ENCODE results near the gene PCBD2.
"Not testable (repeated sequence)": the region's sequence is repeated elsewhere in the genome, so short reads cannot be mapped to it uniquely, and the experiment has no call there.

Gene PCBD2

DNA sequence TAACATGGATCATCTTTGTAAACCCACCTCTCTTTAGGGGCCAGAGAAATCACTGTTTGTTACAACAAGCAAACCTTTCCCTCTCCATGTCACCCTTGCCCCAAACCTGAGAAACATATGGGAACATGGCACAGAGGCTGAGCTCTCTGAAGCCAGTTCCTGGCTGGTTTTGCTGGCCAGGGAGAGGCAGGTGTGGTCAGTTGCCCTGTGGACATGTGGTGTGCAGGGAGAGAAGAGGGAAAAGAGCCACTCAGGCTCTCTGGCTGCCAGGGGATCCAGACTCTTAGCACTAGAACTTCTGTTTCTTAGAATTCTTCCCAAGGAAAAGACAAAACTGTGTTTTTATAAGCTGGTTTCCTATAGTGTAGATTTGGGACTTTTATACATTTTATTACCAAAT, 58.2 kb downstream of the PCBD2 start:
- Mint-ChIP-seq H3K27me3 (no peaks in the 10 kb centered on the region), H3K27ac (no peak overlapping the region), H3K36me3 (ENCODE audit: low read depth) (peaks cover 3% of the 10 kb centered on the region), H3K9me3 (no peaks in the 10 kb centered on the region), H3K4me1 (peaks cover 30% of the 10 kb centered on the region), H3K4me3 (no peak overlapping the region)
- ATAC-seq (no peak), DNase-seq (no peak)

DNA sequence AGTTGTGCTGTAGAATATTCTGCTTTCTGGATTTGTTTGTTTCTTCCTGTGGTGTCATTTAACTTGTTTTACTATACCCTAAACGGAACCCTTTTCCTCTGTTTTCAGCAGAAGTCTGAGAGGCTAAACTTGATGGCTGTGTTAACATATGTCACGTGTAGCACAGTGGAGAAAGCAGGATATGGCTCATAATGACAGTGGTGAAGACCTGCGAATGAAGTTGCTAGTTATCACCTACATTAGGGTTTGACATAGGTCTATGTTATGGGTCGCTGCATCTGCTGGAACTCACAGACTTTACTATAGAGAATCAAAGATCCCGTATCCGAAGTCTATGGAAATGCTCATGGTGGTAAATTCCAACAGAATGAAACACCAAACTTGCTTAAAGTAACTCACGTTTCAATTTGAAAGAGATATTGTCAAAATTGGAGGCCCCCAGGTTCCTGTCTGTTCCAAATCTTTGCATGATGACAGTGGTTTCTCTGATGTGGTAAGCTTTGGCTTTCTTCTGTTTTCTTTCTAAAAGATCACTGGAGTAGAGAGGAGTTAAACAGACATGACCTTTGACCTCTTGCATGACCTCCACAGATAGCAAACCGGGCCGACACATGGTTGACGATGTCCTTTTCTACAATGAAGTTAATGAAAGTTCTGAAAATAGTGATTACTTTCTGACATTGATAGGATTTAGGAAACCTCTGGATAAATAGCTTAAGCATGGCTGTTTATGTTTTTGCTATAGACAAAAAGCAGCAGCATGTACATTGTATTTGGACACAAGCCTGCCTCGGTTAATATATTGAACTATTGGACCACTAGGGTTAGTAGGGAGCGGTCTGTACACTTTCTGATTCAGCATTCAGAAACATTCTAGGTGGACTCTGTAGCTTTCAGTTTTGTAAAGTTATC, 59.7 kb downstream of the PCBD2 start:
- Mint-ChIP-seq H3K9me3 (no peaks in the 10 kb centered on the region), H3K27me3 (no peaks in the 10 kb centered on the region), H3K4me1 (peaks cover 28% of the 10 kb centered on the region), H3K36me3 (ENCODE audit: low read depth) (peaks cover 3% of the 10 kb centered on the region), H3K4me3 (no peak overlapping the region), H3K27ac (no peak overlapping the region)
- ATAC-seq (peak; percentile 80), DNase-seq (no peak)

DNA sequence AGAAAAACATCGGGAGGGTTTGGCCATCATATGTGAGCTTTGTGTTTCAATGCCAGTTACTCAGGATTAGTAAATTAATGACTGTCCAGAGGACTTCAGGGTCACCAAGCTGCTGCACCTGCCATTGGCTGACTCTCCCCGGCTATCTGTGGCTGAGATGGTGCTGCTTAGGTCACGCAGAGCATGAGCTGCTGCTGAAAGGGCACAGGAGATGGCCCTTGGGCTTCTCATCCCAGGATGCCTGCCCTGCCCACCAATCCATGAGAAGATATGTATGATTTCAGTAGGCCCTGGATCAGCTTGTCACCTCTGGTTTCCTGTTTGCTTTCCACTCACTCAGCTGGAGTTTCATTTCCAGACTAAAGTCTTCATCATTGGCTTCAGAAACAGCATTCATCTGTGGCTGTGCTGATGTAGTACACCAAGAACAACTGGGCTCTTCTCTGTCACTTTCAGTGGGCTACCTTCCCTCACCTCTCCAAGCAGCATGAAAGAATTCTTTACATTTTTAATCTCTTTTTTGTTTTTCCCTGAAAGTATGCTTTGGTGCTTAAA, 60.4 kb downstream of the PCBD2 start:
- Mint-ChIP-seq H3K4me3 (no peak overlapping the region), H3K27ac (peak overlapping the region; percentile 6), H3K4me1 (peaks cover 28% of the 10 kb centered on the region), H3K9me3 (no peaks in the 10 kb centered on the region), H3K36me3 (ENCODE audit: low read depth) (peaks cover 3% of the 10 kb centered on the region), H3K27me3 (no peaks in the 10 kb centered on the region)
- DNase-seq (no peak), ATAC-seq (no peak)

DNA sequence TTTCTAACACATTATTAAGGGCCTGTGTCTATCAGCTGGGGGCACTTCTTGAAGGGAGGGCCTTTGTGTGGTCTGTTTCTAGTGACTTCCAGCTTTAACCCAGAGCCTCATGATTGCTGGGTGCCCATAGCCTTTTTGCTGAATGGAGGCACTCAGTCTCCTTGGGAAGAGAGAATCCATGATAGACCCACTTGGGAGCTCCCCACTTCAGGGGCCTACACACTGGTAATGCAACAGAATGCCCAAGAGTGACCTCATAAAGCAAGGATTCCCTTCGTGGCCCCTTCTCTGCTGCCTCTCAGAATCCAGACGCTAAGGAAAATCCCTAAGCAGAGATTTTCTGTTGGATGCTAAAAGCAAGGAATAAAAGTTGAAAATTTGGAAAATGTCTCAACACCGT, 62.7 kb downstream of the PCBD2 start, which contains the start of gene CATSPER3:
TSS of gene CATSPER3 (plus strand) at position 301 of the 400 bp plus-strand sequence. CDS start at position 386, 85 bp downstream.
- Mint-ChIP-seq H3K27ac (no peak within 1 kb of the TSS), H3K36me3 (ENCODE audit: low read depth) (no peaks in the 10 kb centered on the region), H3K4me1 (peaks cover 28% of the 10 kb centered on the region), H3K4me3 (no peak within 1 kb of the TSS), H3K27me3 (no peaks in the 10 kb centered on the region), H3K9me3 (no peaks in the 10 kb centered on the region)
- no peak for ATAC-seq
- DNase-seq, result no peak

DNA sequence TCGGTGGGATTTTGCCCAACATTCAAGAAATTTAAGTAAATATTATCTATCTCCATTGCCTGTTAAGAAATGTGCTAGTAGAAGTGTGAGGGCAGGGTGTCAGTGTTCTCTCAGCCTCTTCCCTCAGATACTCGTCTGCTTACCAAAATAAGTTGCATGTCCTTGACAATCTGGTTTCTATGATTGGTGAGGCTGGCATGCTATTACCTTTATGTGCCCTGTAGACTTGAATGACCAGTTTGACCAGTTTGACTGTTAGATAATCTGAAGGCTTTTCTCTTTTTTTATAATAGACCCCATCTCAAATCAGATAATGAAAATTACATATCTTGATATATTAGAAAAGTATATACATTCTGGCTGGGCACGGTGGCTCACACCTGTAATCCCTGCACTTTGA, 63.1 kb downstream of the PCBD2 start:
- Mint-ChIP-seq H3K4me3 (no peak overlapping the region), H3K27ac (no peak overlapping the region), H3K9me3 (no peaks in the 10 kb centered on the region), H3K36me3 (ENCODE audit: low read depth) (no peaks in the 10 kb centered on the region), H3K27me3 (no peaks in the 10 kb centered on the region), H3K4me1 (peaks cover 28% of the 10 kb centered on the region)
- ATAC-seq (no peak), DNase-seq (no peak)

DNA sequence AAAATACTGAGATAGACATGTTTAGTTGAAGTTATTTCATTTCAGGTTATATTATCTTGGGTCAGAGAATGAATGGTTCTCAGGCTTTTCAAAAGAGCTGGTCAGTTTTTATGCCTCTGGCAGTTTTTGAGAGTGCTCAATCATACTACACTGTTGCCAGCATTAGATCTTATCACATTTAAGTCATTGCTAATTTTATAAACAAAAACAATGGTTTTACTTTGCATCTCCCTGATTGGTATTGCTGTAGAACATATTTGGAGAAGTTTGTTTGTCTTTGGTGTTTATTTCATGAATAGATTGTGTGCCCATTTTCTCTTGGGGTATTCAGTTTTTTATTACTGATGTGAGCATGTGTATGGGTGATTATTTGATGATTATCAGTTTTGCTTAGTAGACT, 64.2 kb downstream of the PCBD2 start:
- Mint-ChIP-seq H3K27me3 (no peaks in the 10 kb centered on the region), H3K4me3 (no peak overlapping the region), H3K27ac (no peak overlapping the region), H3K4me1 (peaks cover 20% of the 10 kb centered on the region), H3K36me3 (ENCODE audit: low read depth) (no peaks in the 10 kb centered on the region), H3K9me3 (no peaks in the 10 kb centered on the region)
- ATAC-seq (no peak), DNase-seq (no peak)

DNA sequence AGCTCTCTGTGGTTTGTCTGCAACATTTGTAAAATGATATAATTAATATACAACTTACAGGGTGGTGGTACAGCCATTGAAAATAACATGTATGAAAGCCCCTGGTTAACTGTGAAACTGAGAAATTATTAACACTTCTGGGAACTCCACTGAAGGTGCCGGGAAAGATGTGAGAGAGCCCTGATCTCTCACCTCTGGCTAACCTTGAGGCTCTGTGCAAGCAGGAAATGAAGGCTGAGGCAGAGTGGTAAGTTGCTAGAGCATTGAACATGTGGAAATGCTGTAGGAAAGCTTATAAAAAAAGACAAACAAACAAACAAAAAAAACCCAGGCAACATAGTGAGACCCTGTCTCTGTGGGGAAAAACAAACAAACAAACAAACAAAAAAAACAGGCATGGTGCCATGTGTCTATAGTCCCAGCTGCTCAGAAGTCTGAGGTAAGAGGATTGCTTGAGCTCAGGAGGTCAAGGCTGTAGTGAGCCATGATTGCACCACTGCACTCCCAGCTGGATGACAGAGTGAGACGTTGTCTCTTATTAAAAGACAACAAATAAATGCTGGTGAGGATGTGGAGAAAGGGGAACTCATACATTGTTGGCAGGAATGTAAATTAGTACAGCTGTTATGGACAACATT, 70.3 kb downstream of the PCBD2 start:
- no peak overlapping the region for H3K27ac Mint-ChIP-seq
- H3K27me3 Mint-ChIP-seq, result no peaks in the 10 kb centered on the region
- H3K4me3 Mint-ChIP-seq, result no peak overlapping the region
- ATAC-seq (no peak), DNase-seq (no peak)
- peaks cover 28% of the 10 kb centered on the region for H3K9me3 Mint-ChIP-seq
- no peaks in the 10 kb centered on the region for H3K4me1 Mint-ChIP-seq
- peaks cover 9% of the 10 kb centered on the region for H3K36me3 Mint-ChIP-seq (ENCODE audit: low read depth)

DNA sequence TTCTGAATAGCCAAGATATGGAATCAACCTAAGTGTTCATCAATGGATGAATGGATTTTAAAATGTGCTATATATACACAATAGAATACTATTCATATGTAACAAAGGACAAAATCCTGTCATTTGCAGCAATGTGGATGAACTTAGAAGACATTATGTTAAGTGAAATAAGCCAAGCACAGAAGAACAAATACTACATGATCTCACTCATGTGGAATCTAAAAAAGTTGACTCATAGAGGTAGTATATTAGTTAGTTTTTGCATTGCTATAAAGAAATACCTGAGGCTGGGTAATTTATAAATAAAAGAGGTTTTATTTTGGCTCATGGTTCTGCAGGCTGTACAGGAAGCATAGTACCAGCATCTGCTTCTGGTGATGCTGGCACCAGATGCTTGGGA, 70.9 kb downstream of the PCBD2 start:
- Mint-ChIP-seq H3K27me3 (no peaks in the 10 kb centered on the region), H3K4me1 (no peaks in the 10 kb centered on the region), H3K9me3 (peaks cover 31% of the 10 kb centered on the region), H3K36me3 (ENCODE audit: low read depth) (peaks cover 9% of the 10 kb centered on the region), H3K27ac (no peak overlapping the region), H3K4me3 (no peak overlapping the region)
- DNase-seq (no peak), ATAC-seq (no peak)

DNA sequence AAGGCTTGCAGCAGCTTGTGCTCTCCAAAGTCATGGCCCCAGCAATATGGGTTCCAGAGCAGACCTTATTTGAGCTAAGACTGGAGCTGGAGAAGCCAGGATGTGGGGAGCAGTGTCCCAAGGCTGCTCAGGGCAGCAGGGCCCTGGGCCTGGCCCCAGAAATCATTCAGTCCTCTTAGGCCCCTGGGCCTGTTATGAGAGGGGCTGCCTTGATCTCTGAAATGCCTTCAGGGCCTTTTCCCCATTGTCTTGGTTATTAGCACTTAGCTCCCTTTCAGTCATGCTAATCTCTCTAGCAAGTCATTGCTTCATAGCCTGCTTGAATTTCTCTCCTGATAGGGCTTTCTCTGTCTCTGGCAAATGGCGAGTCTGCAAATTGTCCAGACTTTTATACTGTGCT, 71.9 kb downstream of the PCBD2 start:
- Mint-ChIP-seq H3K9me3 (peaks cover 40% of the 10 kb centered on the region), H3K27me3 (no peaks in the 10 kb centered on the region), H3K4me1 (no peaks in the 10 kb centered on the region), H3K36me3 (ENCODE audit: low read depth) (peaks cover 14% of the 10 kb centered on the region), H3K4me3 (no peak overlapping the region), H3K27ac (no peak overlapping the region)
- DNase-seq, result no peak
- no peak for ATAC-seq

DNA sequence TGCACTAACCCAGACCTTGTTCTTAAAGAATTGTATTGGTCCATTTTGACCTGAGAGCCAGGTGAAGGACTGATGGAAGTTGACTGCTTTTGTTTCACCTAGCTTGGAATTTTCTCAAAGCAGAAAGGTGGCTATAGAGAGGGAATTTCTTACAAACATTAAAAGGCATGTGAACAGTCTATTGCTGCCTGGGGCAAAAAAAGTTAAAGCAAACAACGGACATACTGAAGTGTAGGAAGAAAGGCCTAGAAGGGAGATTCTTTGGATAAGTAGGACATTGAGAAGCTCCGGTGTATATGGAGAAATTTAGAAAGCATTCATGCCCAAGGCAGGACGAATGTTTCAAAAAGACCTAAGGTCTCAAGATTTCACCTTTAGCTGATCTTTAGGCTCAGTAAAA, 74.5 kb downstream of the PCBD2 start:
- Mint-ChIP-seq H3K27me3 (peaks cover 2% of the 10 kb centered on the region), H3K36me3 (ENCODE audit: low read depth) (peaks cover 22% of the 10 kb centered on the region), H3K27ac (no peak overlapping the region), H3K4me1 (no peaks in the 10 kb centered on the region), H3K9me3 (peaks cover 55% of the 10 kb centered on the region), H3K4me3 (no peak overlapping the region)
- ATAC-seq (no peak), DNase-seq (no peak)

DNA sequence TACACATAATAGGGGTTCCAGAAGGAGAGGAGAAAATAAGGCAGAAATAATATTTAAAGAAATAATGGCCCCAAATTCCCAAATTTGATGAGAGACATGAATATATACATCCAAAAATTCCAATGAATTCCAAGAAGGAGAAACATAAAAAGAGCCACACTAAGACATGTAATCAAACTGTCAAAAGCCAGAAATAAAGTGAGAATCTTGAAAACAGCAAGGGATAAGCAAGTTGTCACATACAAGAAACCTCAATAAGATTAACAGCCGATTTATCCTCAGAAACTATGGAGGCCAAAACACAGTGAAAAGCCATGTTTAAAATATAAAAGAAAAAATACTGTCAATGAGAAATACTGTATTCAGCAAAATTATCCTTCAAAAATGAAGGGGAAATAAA, 77.3 kb downstream of the PCBD2 start:
- Mint-ChIP-seq H3K4me1 (no peaks in the 10 kb centered on the region), H3K27me3 (peaks cover 5% of the 10 kb centered on the region), H3K4me3 (no peak overlapping the region), H3K36me3 (ENCODE audit: low read depth) (peaks cover 17% of the 10 kb centered on the region), H3K9me3 (peaks cover 41% of the 10 kb centered on the region), H3K27ac (no peak overlapping the region)
- DNase-seq (no peak), ATAC-seq (no peak)

DNA sequence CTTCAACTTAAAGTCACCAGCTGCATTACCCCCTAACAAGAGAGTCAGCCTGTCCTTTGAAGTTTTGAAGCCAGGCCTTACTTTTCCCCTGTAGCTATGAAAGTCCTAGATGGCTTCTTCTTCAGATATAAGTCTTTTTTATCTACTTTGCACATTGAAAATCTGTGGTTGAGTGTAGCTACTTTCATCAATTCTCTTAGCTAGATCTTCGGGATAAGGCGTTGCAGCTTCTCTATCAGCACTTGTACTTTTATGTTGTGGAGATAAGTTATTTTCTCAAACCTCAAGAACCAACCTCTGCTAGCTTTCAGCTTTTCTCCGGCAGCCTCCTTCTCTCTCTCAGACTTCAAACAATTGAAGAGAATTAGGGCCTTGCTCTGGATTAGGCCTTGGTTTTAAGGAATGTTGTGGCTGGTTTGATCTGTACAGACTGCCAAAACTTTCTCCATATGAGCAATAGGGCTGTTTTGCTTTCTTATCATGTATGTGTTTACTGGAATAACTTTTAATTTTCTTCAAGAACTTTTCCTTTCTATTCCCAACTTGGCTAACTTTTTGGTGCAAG, 84.4 kb downstream of the PCBD2 start:
- Mint-ChIP-seq H3K27ac (no peak overlapping the region), H3K27me3 (peaks cover 3% of the 10 kb centered on the region), H3K4me1 (no peaks in the 10 kb centered on the region), H3K36me3 (ENCODE audit: low read depth) (no peaks in the 10 kb centered on the region), H3K9me3 (no peaks in the 10 kb centered on the region), H3K4me3 (no peak overlapping the region)
- DNase-seq, result no peak
- no peak for ATAC-seq

DNA sequence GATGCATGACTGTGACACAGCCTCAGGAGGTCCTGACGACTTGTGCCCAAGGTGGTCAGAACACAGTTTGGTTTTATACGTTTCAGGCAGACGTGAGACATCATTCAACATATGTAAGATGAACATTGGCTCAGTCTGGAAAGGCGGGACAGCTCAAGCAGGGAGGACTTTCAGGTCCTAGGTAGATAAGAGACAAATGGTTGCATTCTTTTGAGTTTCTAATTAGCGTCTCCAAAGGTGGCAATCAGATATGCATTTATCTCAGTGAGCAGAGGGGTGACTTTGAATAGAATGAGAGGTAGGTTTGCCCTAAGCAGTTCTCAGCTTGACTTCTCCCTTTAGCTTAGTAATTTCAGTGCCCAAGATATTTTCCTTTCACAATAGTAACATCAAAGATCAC, 85.3 kb downstream of the PCBD2 start:
- not testable (repeated sequence) for H3K9me3 Mint-ChIP-seq; H3K27ac Mint-ChIP-seq; ATAC-seq; H3K4me3 Mint-ChIP-seq; H3K27me3 Mint-ChIP-seq; H3K4me1 Mint-ChIP-seq; DNase-seq; H3K36me3 Mint-ChIP-seq (ENCODE audit: low read depth)

DNA sequence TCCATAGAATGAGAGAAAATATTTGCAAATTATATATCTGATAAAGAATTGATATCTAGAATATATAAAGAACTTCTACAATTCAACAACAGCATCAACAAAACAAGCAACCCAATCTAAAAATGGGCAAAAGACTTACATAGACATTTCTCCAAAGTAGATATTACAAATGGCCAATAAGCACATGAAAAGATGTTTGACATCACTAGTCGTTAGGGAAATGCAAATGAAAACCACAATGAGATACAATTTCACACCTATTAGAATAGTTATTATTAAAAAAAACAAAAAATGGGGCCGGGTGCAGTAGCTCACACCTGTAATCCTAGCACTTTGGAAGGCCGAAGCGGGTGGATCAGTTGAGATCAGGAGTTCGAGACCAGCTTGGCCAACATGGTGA, 87.2 kb downstream of the PCBD2 start:
- Mint-ChIP-seq H3K4me3 (no peak overlapping the region), H3K36me3 (ENCODE audit: low read depth) (no peaks in the 10 kb centered on the region), H3K4me1 (no peaks in the 10 kb centered on the region), H3K27me3 (no peaks in the 10 kb centered on the region), H3K27ac (no peak overlapping the region), H3K9me3 (no peaks in the 10 kb centered on the region)
- DNase-seq (no peak), ATAC-seq (no peak)

DNA sequence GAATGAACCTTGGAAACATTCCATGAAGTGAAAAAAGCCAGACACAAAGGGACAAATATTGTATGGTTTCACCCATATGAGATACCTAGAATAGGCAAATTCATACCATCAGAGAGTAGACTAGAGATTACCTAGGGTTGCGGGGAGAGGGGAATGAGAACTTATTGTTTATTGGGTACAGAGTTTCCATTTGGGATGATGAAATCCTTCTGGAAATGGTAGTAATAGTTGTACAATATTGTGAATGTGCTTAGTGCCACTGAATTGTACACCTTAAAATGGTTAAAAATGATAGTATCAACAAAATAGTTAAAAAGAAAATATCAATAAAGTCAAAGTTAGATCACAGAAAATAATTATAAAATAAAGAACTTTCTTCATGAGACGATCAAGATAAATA, 88.2 kb downstream of the PCBD2 start:
- Mint-ChIP-seq H3K27ac (no peak overlapping the region), H3K36me3 (ENCODE audit: low read depth) (no peaks in the 10 kb centered on the region), H3K4me3 (no peak overlapping the region), H3K4me1 (no peaks in the 10 kb centered on the region), H3K9me3 (no peaks in the 10 kb centered on the region), H3K27me3 (no peaks in the 10 kb centered on the region)
- no peak for ATAC-seq
- no peak for DNase-seq
